Stimulated activated CD4-positive, alpha-beta T cell treated with anti-CD3 and anti-CD28 coated beads, Interleukin-15, amount 100 ng/mL, for 48 hours (primary cell): Measurements from ENCODE around the gene TBPL1.
"Not testable (repeated sequence)": the region's sequence is repeated elsewhere in the genome, so short reads cannot be mapped to it uniquely, and the experiment has no call there.

ENCODE experiments used
- DNase-seq, 2 donors: peaks; one replicate each; pipeline ENCODE4 v3.0.0-alpha.2; 2020; ENCODE audit warnings: low read depth in 2 of 2

Gene TBPL1

DNA sequence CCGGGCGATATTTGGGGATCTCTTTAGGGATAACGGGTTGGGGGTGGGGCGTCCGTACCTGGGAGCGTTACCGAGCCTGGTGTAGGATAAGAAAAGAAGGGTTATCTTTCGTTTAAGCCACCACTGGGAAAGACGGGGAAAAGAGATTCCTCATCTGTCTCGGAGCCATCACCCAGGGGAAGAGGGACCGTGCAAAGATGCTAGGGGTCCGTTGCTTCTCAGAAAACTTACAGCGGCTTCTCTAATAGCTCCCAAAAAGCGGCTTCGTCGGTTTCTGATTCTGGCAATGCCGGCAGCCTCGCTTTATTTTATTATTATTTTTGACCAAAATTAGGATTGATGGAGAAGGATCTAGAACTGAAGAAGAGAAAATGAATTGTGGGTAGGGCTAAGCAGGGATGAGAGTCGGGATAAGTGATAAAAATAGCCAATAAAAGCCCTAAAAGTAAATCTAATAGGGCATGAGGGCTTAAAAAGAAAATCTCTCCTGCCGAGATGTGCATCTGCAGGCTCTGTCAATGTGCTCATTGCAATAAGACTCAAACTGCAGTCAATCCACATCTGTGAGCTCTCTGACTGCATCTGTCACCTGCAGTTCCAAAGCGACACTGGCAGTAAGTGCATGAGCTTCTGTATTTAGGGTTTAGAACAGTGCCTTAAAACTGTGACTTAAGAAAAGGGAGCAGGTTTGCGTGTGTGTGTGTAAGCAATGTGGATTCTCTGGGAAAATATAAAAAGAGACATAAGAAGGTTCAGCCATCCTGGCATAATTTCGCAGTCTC is 801 bp downstream of the TBPL1 start:
- no peak for DNase-seq

DNA sequence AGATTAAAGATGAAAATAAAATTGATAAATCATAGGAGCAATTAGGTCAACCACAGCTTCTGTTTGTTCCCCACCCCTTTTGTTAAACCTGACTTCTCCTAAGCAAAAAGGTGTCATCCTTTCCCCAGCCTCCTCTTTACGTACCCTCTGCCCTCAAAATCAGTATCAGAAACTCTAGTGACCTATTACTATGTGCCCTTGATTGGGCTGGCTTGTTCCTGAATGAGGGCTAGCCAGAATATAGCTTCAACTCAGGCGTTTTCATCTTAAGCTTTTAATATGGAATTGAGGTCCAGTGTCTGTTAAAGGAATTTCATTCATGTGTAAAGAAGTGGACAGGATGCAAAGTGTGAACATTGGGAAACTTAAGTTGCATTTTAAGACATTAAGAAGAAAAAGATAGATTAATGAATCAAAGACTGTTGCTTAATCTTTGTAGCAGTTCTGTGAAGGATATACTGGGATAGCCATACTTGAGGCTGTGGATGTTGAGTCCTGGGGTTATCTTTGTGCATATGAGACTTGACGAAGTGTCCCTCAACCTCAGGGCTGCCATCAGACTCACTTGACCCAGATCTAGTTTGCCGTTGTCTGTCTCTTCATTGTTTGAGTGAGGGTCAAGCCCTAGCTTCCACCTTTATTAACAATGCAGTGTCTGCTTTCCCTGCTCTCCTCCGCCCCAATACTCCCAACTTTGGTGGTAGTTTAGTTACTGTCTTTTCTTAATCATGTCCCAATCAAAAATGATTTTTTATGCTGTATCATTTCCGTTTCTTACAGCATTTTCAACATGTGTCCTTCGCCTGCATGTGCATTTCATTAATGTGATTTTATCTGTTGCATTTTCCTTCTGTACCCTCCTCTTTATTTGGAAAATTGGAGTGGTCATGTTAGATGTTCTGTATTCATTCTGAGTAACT is 1.9 kb downstream of the TBPL1 start:
- DNase-seq: no peak

DNA sequence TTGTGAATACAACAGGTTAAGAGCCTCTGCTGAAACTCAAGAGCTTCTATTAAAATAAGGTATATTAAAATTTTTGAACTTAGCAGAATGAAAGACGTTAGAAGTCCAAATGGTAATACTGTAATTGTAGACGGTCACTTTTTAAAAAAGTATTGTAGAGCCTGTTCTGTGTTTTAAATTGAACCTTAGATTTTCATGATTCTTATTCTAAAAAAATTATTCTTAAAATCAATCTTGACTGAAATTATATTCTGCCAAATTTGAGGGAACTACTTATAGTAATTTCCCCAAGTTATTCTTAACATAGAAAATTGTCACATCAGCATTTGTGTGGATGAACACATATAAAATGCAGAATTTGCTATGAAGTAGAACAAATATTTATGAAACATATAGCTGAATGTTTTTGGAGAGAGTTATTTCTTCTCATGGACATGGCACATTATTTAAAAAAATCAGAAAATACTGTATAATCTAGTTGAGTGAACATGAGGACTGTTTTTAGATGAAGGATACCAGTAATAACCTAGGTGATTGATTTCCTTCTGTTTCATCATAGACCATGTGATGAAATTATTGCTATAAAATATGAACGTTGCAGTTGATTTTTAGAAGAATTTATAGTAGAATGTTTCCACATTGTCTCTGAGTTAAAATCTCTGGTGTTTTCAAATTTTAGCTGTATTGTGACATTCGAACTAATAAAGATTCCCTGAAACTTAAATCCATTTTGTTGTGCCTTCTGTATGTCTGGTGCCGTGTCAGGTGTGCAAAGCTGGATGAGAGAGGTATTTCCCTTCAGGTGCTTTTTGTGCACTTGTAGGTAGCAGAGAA is 2.8 kb downstream of the TBPL1 start:
- no peak for DNase-seq

DNA sequence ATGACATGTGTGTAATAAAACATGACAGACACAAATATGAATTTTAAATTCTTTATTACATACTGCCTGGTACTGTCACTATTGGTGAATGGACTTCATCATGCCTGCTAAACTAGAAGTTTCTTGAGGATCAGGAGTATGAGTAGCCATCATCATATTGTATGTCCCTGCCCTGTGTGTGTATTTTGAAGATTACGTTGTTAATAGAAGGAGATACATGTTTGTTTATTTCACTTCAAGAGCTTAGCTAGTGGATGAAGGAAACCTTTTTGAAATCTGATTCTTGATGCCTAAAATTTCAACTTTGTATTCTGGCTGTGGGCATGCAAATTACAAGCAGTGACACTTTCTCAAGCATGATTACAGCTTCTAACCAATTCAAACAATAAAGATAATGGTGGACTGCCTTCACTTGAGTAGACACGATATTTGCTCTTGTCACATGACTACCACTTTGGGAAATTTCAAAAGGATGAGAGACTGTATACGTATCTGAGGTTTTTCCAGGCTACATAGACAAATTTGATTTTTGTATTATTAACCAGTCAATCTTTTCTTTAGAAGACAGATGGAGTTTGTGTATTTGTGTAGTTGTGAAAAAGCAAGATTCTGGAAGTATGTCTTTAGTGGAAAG is 3.5 kb downstream of the TBPL1 start:
- no peak for DNase-seq

DNA sequence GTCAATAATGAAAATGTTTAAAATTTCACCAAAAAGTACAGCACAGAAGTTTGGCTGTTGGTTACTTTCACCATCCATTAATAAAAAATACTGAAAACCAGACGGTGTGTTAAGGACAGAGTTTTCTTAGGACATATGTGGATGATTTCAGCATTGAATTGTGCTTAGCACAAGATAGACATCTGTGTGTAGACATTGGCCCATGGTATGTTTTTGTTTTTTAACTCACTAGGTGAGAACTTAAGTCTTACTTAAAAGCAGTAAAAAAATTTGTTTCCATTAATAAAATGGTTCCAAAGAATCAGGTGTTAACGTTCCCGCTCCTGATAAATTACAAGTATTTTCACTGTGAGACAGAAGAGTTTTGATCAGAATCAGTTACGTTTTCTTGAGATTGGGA is 4.2 kb downstream of the TBPL1 start:
- DNase-seq: no peak

DNA sequence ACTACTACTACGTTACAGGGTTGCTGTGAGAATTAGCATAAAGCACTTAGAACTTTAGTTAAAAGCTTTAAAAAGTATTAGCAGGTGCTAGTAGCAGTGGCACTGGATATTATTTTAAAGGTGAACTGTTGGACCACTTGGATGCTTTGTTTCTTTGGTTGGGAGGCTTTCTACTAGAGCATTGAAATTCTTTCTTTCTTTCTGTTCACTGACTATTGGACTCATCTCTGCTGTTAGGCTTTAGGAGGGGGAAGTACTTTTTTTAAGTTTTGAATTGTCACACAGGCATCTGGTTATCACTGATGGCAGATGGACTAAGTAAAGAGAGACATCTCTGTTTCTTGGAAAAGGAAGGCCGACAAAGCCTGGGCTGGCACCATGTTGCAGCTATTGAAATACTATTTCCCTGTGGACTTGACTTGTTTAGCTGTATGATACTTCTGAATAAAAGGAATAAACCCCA is 4.8 kb downstream of the TBPL1 start:
- no peak for DNase-seq

DNA sequence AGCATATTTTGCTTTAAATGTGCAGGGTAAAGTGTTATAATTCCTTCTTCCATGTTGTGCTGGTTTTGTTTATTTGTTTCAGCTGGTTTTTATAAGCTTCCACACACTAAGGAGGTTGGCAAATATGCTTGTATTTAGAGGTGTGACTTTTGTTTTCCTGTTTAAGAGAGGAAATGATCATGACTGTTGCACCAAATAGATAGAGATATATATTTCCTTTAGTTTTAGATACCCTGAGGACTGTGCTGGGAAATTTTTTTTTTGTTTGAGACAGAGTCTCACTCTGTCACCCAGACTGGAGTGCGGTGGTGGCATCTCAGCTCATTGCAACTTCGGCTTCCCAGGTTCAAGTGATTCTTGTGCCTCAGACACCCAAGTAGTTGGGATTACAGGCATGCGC is 5.8 kb downstream of the TBPL1 start:
- DNase-seq: no peak

DNA sequence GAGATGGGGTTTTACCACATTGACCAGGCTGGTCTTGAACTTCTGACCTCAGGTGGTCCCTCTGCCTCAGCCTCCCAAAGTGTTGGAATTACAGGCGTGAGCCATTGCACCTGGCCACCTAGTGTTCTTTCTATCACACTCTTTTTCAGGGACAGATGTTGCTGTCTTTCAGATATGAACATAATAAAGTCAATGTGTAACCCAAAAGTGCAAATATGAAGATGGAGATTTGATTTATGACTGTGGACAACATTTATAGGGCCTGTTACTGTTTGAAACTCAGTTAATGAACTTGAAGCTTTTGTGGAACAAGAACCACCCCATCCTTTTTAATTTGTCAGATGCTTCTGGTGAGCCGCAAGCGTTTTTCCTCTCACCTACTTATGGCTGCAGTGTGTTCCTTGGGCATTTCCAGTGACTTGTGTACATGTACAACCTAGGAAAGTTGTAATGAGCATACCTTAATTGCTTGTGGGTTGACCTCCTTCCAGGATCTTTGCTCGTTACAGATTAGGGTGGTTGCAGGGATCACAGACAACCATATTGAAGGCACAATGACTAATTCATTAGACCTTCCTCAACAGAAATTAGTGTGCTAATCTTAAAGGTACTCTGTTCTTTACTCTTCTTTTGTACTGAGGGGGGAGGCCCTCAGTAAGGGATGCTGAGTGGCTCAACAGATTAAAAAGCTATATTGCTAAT is 6.8 kb downstream of the TBPL1 start:
- DNase-seq: no peak

DNA sequence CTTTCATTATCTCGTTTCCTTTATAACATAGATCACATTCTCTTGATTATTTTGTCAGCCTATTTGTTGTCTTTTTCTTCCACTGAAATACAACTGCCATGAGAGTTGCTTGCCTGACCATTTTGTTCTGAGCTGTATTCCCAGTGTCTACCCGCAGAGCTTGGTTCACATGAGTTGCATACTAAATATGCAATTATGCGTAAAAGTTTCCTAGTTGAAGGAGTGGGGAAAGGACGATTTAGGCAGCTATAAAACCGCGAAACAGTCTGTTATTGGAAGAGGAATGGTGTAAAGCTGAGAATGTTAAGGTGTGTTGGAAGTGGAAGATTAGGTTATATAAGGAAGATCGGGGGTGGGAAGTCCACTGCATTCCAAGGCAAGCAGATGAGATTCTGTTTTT is 8.8 kb downstream of the TBPL1 start:
- no peak for DNase-seq

DNA sequence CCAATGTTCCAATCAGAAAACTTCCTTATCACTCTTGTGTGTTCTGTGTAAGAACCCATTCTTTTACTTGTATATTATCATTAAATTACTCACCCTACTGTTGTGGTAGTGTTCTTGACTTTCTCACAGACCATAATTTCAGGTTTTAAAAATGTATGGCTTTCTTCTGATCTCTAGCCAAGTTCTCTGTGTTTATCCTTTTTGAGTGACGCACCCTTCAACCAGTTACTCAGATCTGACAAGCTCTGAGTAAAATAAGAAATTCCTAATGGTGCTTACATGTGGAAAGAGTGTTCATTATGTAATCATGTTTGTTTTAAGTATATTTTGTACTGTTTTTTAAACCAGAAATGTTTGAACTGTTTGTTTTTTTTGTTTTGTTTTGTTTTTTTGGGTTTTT is 11.0 kb downstream of the TBPL1 start:
- DNase-seq: no peak

DNA sequence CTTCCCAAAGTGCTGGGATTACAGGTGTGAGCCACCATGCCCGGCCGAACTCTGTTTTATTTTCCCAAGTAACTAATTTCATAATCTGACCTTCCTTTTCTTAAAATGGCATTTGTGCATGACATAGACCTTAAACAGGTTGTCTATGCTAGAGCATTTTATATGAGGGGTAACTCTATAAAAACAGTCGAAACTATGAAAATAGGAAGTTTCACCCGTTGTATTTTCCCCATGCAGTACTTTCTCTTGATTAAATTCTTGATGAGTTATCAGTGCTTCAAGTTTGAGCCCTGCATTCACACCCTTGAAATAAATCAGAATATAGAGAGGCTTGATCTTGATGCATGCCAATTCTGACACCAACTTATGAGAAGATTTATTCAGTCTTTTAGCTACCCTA is 11.7 kb downstream of the TBPL1 start:
- no peak for DNase-seq

DNA sequence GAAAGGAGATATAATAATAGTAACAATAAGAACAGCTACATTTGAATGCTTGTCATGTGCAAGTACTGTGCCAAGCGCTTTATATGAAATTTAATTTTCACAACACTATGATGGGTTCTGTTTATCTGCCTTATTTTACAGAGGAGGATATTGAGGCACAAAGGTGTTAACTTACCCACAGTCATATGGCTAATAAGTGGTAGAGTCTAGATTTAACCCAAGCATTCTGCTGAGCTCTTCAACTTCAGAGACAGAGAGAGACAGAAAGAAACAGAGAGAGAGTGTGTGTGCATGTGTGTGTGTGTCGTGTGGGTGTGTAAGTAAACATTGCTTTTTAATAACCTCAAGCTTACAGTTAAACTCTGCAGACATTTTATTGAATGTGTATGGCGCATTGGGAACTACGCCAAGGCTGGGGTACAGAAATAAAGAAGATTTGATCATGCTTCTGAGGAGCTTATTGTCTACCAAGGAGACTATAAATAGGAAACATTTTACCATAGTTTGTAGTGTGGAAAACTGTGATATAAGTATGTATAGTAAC is 12.9 kb downstream of the TBPL1 start:
- no peak for DNase-seq

DNA sequence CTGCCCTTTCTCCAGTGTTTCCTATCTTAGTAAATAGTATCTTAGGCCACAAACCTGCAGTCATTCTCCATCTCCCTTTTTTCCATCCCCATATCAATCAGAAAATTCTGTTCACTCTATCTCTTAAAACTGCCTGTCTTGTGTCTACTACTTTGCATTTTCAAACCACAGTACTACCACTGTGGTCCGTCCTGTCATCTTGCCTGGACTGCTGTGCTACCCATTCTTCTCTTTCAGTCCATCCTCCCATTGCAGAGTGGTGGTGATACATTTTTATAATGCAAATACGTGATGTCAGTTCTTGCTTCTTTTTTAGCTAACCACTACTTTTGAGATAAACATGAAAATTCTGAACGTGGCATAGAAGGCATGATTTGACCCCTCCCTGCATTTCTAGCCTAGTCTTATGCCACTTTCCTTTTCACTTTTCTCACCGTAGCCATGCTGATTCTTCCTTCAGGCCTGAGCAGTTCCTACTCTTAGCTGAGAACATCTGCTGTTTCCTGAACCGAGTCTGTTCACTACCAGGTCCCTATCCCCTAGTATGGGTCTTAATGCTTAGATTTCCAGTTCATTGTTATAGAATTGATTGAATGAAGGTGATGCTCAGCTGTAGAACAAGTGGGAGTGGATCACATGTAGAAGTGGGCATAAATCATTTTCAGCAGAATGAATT is 13.8 kb downstream of the TBPL1 start:
- DNase-seq: no peak

DNA sequence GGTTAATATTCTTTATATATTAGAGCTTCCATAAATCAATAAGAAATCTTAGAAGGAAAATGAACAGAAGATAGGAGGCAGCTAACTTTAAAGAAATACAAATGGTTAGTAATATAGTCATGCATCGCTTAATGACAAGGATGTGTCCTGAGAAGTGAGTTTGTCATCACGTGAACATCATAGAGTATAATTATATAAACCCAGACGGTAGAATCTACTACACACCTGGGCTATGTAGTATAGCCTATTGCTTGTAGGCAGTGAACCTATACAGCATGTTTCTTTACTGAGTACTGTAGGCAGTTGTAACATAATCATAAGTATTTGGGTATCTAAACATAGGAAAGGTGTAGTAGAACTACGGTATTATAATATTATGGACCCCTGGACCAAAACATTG is 14.3 kb downstream of the TBPL1 start:
- DNase-seq: no peak

DNA sequence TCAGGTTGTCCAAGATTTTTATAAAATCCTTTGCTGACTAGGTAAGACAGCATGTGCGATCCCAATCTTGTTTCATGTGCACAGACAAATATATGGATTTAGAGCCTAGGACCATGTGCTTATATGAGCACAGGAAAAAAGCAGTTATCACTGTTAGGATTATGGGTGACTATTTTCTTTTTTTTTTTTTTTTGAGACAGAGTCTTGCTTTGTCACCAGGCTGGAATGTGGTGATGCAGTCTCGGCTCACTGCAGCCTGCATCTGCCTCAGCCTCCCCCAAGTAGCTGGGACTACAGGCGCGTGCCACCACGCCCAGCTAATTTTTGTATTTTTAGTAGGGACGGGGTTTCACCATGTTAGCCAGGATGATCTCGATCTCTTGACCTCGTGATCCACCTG is 14.8 kb downstream of the TBPL1 start:
- not testable (repeated sequence) for DNase-seq

DNA sequence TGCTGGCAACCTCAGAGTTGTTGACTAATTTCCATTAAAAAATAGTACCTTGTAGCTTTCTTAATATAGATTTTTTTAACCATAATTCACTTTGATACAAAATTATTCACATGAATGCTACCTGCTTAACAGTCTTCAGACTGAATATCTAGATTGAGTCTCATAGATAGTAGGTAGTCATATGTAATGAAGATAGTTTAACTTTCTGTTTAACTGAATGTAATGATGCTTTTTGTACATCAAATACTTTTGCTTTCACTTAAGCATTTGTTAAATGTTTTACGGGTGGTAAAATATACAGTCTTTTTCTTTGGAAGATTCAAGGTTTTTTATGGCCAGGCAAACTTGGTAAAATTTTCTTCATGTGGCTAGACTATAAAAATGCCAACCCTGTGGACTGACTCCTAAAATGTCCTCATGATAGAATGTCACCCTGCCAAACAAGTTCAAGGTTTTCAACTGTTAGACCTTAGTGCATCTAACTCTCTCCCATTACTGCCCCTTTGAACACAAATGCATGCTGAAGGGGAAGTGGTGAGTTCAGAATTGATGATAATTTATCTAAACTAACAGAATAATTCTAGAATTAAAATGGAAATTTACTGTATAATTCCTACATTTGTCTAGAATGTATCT is 16.4 kb downstream of the TBPL1 start:
- no peak for DNase-seq

DNA sequence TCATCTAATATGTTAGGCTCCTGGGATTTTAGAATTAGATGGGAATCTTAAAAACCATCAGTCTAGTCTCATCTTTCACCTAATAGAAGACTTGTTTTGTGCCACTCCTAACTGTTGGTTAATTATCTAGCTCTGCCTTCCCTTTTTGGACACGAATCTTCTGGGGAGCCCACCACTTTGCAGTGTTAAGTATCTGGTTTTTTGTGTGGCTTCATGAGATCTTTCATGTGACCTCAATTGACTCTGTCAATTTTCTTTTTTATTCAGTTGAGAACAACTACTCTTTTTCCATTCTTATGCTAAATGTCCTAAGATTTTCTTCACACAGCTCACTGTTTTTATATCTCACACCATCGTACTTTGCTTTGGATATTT is 16.9 kb downstream of the TBPL1 start:
- no peak for DNase-seq

DNA sequence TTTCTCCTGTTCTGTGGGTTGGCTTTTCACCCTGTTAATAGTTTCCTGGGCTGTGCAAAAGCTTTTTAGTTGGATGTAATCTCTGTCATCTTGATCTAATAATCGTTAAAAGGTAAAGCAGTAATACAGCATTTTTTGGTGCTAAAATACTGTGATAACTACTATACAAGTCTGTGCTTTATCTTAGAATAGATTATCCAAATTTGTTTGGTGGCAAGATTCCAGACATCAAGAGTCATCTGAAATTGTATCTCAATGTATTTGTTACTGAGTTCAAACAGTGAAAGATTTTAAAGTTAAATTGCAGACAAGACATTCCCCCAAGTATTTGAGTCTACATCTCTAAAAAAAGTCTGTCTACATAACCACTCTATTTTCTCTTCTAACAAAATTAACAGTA is 18.8 kb downstream of the TBPL1 start:
- DNase-seq: no peak

DNA sequence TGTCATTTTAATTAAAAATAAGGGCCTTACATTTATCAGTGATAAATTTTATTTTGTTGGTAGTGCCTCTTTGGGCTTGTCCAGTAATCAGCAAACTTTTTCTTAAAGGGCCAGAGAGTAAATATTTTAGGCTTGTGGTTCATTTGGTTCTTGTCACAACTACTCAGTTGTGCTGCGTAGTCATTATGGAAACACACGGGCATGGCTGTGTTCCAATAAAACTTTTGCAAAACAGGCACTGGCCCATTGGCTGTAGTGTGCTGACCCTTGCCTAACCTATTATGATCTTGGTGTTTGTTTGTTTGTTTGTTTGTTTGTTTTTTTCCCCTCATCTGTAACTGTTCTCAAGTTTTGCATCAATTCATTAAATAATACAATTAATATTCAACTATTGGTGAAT is 19.4 kb downstream of the TBPL1 start:
- DNase-seq: no peak
